Liver (tissue), 9 donors: ENCODE results near the gene ZDHHC6. TPM values are rescaled to one million over a fixed set of nuclear protein-coding genes. Genes with fewer than 3 reads are reported as not detected.

ENCODE experiments used
- DNase-seq: peaks from one replicate; pipeline ENCODE4 v3.0.0-alpha.2; 2017; ENCODE audit warnings: low spot score
- H3K27ac ChIP-seq, 2 donors: one replicate each; pipeline ENCODE4 v1.7.0; 2013; ENCODE audit warnings: inconsistent platforms in 2 of 2, low read length in 2 of 2, control low read depth in 1 of 2, low read depth in 1 of 2, mild to moderate bottlenecking in 1 of 2
- H3K27me3 ChIP-seq, 4 donors: one replicate each; pipeline versions ENCODE4 v1.6.1 to v1.7.0; 2013; ENCODE audit warnings: low read length in 3 of 4, inconsistent platforms in 1 of 4, mild to moderate bottlenecking in 1 of 4, moderate library complexity in 1 of 4; ENCODE audit not compliant: control insufficient read depth in 4 of 4, insufficient read depth in 4 of 4
- H3K36me3 ChIP-seq, 4 donors: one replicate each; pipeline versions ENCODE4 v1.6.1 to v1.7.0; 2013; ENCODE audit warnings: low read length in 3 of 4, mild to moderate bottlenecking in 3 of 4, low read depth in 1 of 4, moderate library complexity in 1 of 4; ENCODE audit not compliant: control insufficient read depth in 4 of 4, insufficient read depth in 3 of 4
- H3K4me1 ChIP-seq, 4 donors: one replicate each; pipeline versions ENCODE4 v1.6.1 to v1.7.0; 2013; ENCODE audit warnings: low read length in 3 of 4, mild to moderate bottlenecking in 3 of 4, moderate library complexity in 1 of 4; ENCODE audit not compliant: control insufficient read depth in 4 of 4, insufficient read depth in 4 of 4
- H3K4me3 ChIP-seq, 3 donors: one replicate each; pipeline versions ENCODE4 v1.6.1 to v1.7.0; 2013; ENCODE audit warnings: low read length in 3 of 3, control low read depth in 1 of 3, low read depth in 1 of 3, mild to moderate bottlenecking in 1 of 3
- H3K9ac ChIP-seq, 2 donors: one replicate each; pipeline ENCODE4 v1.7.0; 2013; ENCODE audit warnings: low read length in 2 of 2, mild to moderate bottlenecking in 2 of 2, moderate library complexity in 2 of 2, control low read depth in 1 of 2, low read depth in 1 of 2
- H3K9me3 ChIP-seq, 4 donors: one replicate each; pipeline versions ENCODE4 v1.6.1 to v1.7.0; 2013; ENCODE audit warnings: low read length in 3 of 4; ENCODE audit not compliant: control insufficient read depth in 4 of 4
- EGR1 ChIP-seq, 2 donors: IDR thresholded peaks; 2 replicates each; pipeline ENCODE4 v1.6.1; 2016 to 2018; ENCODE audit warnings: antibody characterized with exemption in 2 of 2, low read depth in 2 of 2
- FOXA1 ChIP-seq: IDR thresholded peaks from 2 replicates; pipeline ENCODE4 v1.6.1; 2016; ENCODE audit warnings: antibody characterized with exemption
- FOXA2 ChIP-seq: IDR thresholded peaks from 2 replicates; pipeline ENCODE4 v1.6.1; 2016; ENCODE audit warnings: antibody characterized with exemption
- HNF4A ChIP-seq, 2 donors: conservative IDR thresholded peaks; 2 replicates each; pipeline ENCODE4 v1.6.1; 2016; ENCODE audit warnings: antibody characterized with exemption in 2 of 2, mild to moderate bottlenecking in 2 of 2
- HNF4G ChIP-seq: IDR thresholded peaks from 2 replicates; pipeline ENCODE4 v1.6.1; 2016; ENCODE audit warnings: antibody characterized with exemption
- JUND ChIP-seq, 2 donors: IDR thresholded peaks; 2 replicates each; pipeline ENCODE4 v1.6.1; 2016; ENCODE audit warnings: antibody characterized with exemption in 2 of 2
- MAX ChIP-seq: IDR thresholded peaks from 2 replicates; pipeline ENCODE4 v1.6.1; 2016; ENCODE audit warnings: antibody characterized with exemption
- NR2F2 ChIP-seq: IDR thresholded peaks from 2 replicates; pipeline ENCODE4 v1.6.1; 2016; ENCODE audit warnings: antibody characterized with exemption
- RAD21 ChIP-seq, 2 donors: IDR thresholded peaks; 2 replicates each; pipeline ENCODE4 v1.6.1; 2016; ENCODE audit warnings: antibody characterized with exemption in 2 of 2, mild to moderate bottlenecking in 2 of 2
- RXRA ChIP-seq, 2 donors: IDR thresholded peaks; 2 replicates each; pipeline ENCODE4 v1.6.1; 2017 to 2018; ENCODE audit warnings: antibody characterized with exemption in 2 of 2, mild to moderate bottlenecking in 1 of 2
- YY1 ChIP-seq: IDR thresholded peaks from 2 replicates; pipeline ENCODE4 v1.6.1; 2016; ENCODE audit warnings: antibody characterized with exemption, mild to moderate bottlenecking
- WGBS: extraction: QIAGEN DNeasy Blood & Tissue Kit; methylation state at CpG from one replicate; pipeline ENCODE4 v1.1.7; 2013; 5-methylcytosine and 5-hydroxymethylcytosine counted together
- polyA plus RNA-seq, 2 donors: library from polyadenylated mRNA; stranded (reverse) in 1 of 2; unstranded in 1 of 2; fragments of 200-250 nt in 1 of 2; fragments of >200 nt in 1 of 2; fragmentation: Nextera tagmentation in 1 of 2; extraction: Ambion mirVana in 1 of 2; gene quantifications; one replicate each; pipeline versions ENCODE4 v1.2.1 to v1.2.3, GENCODE V29; 2013 to 2015
- total RNA-seq, 2 donors: library from RNA; depleted of rRNA; stranded (reverse); fragments of >200 nt; gene quantifications; one replicate each; pipeline ENCODE4 v1.2.3, GENCODE V29; 2014
- TF ChIP-seq, protein P1 (sequence below): IDR thresholded peaks from 2 replicates; pipeline ENCODE4 v1.6.1; 2016; ENCODE audit warnings: antibody characterized with exemption
- TF ChIP-seq, protein P2 (sequence below): IDR thresholded peaks from 2 replicates; pipeline ENCODE4 v1.6.1; 2016; ENCODE audit warnings: antibody characterized with exemption, mild to moderate bottlenecking
- donor health status: healthy.
- donor health status: healthy.
- donor health status: healthy.
- donor health status: healthy.
- donor health status: healthy.

The ZDHHC6 gene
- total and polyA plus RNA-seq, 4 donors, result 13.2 to 19.4 (median 16.2) TPM

- Histone ChIP-seq H3K4me1 (no peaks in the 10 kb centered on the region), H3K9me3 (no peaks in the 10 kb centered on the region), H3K27ac (no peak overlapping the region), H3K4me3 (no peak overlapping the region), H3K36me3 (no peaks in the 10 kb centered on the region), H3K27me3 (no peaks in the 10 kb centered on the region), H3K9ac (no peak overlapping the region)
- TF ChIP-seq FOXA1 (no peak), RAD21 (IDR thresholded peaks at IDR 0.05) (no peak)
- TF ChIP-seq, protein P1, sequence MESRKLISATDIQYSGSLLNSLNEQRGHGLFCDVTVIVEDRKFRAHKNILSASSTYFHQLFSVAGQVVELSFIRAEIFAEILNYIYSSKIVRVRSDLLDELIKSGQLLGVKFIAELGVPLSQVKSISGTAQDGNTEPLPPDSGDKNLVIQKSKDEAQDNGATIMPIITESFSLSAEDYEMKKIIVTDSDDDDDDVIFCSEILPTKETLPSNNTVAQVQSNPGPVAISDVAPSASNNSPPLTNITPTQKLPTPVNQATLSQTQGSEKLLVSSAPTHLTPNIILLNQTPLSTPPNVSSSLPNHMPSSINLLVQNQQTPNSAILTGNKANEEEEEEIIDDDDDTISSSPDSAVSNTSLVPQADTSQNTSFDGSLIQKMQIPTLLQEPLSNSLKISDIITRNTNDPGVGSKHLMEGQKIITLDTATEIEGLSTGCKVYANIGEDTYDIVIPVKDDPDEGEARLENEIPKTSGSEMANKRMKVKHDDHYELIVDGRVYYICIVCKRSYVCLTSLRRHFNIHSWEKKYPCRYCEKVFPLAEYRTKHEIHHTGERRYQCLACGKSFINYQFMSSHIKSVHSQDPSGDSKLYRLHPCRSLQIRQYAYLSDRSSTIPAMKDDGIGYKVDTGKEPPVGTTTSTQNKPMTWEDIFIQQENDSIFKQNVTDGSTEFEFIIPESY, result no peak
- 97% methylated on average over 2 of the region's 2 CpGs for WGBS
- DNase-seq, result no peak
Measured at GRCh38 chr10:112484399-112484798, 37.7 kb upstream of the ZDHHC6 start.

DNA sequence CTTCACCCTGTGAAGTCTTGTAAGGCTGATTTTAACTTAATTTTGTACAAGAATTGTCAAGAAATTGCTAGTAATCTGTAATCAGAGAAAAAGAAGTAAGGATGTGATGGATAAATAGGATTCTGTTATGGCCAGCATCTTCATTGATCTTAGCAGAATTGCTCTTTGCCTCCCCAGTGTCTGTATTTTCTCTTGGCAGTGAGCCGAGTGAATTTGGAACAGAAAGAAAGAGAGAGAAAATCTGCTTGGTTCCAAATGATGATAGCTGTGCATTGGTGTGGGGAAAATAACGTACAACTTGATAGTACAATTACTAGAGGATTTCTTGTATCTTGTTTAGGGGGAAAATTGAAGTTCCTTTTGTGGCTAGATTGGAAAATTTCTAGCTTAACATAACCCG lies 34.9 kb upstream of the ZDHHC6 start:
- Histone ChIP-seq H3K9me3 (no peaks in the 10 kb centered on the region), H3K9ac (no peak overlapping the region), H3K27me3 (no peaks in the 10 kb centered on the region), H3K4me1 (peaks cover 0 to under 1% (median 0%) of the 10 kb centered on the region in 4 donors), H3K27ac (no peak overlapping the region), H3K36me3 (no peaks in the 10 kb centered on the region), H3K4me3 (no peak overlapping the region)
- no peak for DNase-seq
- TF ChIP-seq NR2F2 (no peak), JUND (IDR thresholded peaks at IDR 0.05) (no peak), RXRA (IDR thresholded peaks at IDR 0.05) (no peak), YY1 (no peak), FOXA2 (no peak), MAX (no peak), HNF4A (conservative IDR thresholded peaks at IDR 0.05) (no peak), HNF4G (no peak), EGR1 (IDR thresholded peaks at IDR 0.05; ENCODE audit: low read depth in 2 of 2) (no peak)
- TF ChIP-seq, protein P1, result no peak
- TF ChIP-seq, protein P2, sequence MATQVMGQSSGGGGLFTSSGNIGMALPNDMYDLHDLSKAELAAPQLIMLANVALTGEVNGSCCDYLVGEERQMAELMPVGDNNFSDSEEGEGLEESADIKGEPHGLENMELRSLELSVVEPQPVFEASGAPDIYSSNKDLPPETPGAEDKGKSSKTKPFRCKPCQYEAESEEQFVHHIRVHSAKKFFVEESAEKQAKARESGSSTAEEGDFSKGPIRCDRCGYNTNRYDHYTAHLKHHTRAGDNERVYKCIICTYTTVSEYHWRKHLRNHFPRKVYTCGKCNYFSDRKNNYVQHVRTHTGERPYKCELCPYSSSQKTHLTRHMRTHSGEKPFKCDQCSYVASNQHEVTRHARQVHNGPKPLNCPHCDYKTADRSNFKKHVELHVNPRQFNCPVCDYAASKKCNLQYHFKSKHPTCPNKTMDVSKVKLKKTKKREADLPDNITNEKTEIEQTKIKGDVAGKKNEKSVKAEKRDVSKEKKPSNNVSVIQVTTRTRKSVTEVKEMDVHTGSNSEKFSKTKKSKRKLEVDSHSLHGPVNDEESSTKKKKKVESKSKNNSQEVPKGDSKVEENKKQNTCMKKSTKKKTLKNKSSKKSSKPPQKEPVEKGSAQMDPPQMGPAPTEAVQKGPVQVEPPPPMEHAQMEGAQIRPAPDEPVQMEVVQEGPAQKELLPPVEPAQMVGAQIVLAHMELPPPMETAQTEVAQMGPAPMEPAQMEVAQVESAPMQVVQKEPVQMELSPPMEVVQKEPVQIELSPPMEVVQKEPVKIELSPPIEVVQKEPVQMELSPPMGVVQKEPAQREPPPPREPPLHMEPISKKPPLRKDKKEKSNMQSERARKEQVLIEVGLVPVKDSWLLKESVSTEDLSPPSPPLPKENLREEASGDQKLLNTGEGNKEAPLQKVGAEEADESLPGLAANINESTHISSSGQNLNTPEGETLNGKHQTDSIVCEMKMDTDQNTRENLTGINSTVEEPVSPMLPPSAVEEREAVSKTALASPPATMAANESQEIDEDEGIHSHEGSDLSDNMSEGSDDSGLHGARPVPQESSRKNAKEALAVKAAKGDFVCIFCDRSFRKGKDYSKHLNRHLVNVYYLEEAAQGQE, result no peak
- WGBS, result 75% methylated on average over 3 of the region's 3 CpGs
